Umbilical cord (tissue), 2 donors: ENCODE data around the gene IRX1. TPM values are rescaled to one million over a fixed set of nuclear protein-coding genes. Genes with fewer than 3 reads are reported as not detected.

ENCODE experiments used
- DNase-seq: peaks from one replicate; pipeline ENCODE4 v3.0.0-alpha.2; 2015; ENCODE audit warnings: low spot score
- total RNA-seq: library from RNA; depleted of rRNA; stranded (reverse); fragments of >200 nt; gene quantifications from one replicate; pipeline ENCODE4 v1.2.3, GENCODE V29; 2014; ENCODE audit warnings: low replicate concordance; ENCODE audit not compliant: insufficient read depth

Gene IRX1
- 4.3 TPM for total RNA-seq

- no peak for DNase-seq
Measured at GRCh38 chr5:3595006-3595961, at the start of gene IRX1. Gene IRX1, plus strand, starts transcription at chr5:3595832. Its CDS starts 274 bp downstream, at chr5:3596106.

- DNase-seq, result no peak
Measured at GRCh38 chr5:3546028-3546427, 49.6 kb upstream of the IRX1 start.

GRCh38 chr5:3564116-3564515, 31.5 kb upstream of the IRX1 start:
- DNase-seq, result no peak

GRCh38 chr5:3564827-3565518, 30.7 kb upstream of the IRX1 start:
- no peak for DNase-seq

- no peak for DNase-seq
Measured at GRCh38 chr5:3584724-3585531, 10.7 kb upstream of the IRX1 start.

GRCh38 chr5:3590161-3590966, 5.3 kb upstream of the IRX1 start:
- no peak for DNase-seq

- no peak for DNase-seq
Measured at GRCh38 chr5:3590967-3591900, 4.4 kb upstream of the IRX1 start.

- DNase-seq, result no peak
Measured at GRCh38 chr5:3592298-3592697, 3.3 kb upstream of the IRX1 start.

GRCh38 chr5:3593771-3594509, 1.7 kb upstream of the IRX1 start:
- DNase-seq, result no peak

- no peak for DNase-seq
Measured at GRCh38 chr5:3594510-3595005, 1.1 kb upstream of the IRX1 start.

GRCh38 chr5:3596261-3596825, 711 bp downstream of the IRX1 start:
- no peak for DNase-seq

GRCh38 chr5:3596857-3597166, 1.2 kb downstream of the IRX1 start:
- no peak for DNase-seq

GRCh38 chr5:3597167-3598007, 1.8 kb downstream of the IRX1 start:
- no peak for DNase-seq

GRCh38 chr5:3598207-3598606, 2.6 kb downstream of the IRX1 start:
- no peak for DNase-seq

GRCh38 chr5:3598769-3599211, 3.2 kb downstream of the IRX1 start:
- DNase-seq, result no peak

GRCh38 chr5:3599226-3600105, 3.8 kb downstream of the IRX1 start:
- DNase-seq, result no peak
